GM12891 (cell line): Measurements from ENCODE around the gene HOXA1.

Experiments used
- PAX5 ChIP-seq: IDR thresholded peaks from 2 replicates; pipeline ENCODE4 v1.6.1; 2011; ENCODE audit warnings: low read length, moderate library complexity, mild to moderate bottlenecking; ENCODE audit not compliant: insufficient read depth, severe bottlenecking
- POLR2A ChIP-seq: IDR thresholded peaks from 2 replicates; pipeline ENCODE4 v1.6.1; 2011; ENCODE audit warnings: low read depth, low read length, control low read depth
- POLR2AphosphoS5 ChIP-seq: IDR thresholded peaks from 2 replicates; pipeline ENCODE4 v1.6.1; 2011; ENCODE audit warnings: low read depth, low read length, control low read depth
- POU2F2 ChIP-seq: IDR thresholded peaks from 2 replicates; pipeline ENCODE4 v1.6.1; 2011; ENCODE audit warnings: low read depth, mild to moderate bottlenecking, control low read depth, low read length, moderate library complexity
- SPI1 ChIP-seq: IDR thresholded peaks from 2 replicates; pipeline ENCODE4 v1.6.1; 2011; ENCODE audit warnings: low read depth, low read length, control low read depth
- TAF1 ChIP-seq: IDR thresholded peaks from 2 replicates; pipeline ENCODE4 v1.6.1; 2011; ENCODE audit warnings: low read depth, low read length, control low read depth

GRCh38 chr7:27068259-27068658 is 27.5 kb downstream of the HOXA1 start:
- no peak for TF ChIP-seq SPI1
- TF ChIP-seq POLR2A, result no peak
- no peak for TF ChIP-seq TAF1
- no peak for TF ChIP-seq POLR2AphosphoS5
- no peak for TF ChIP-seq POU2F2
- no peak for TF ChIP-seq PAX5
